Liver (tissue), 3 donors: Measurements from ENCODE around the gene HELLS.

Experiments used
- ATF3 ChIP-seq: IDR thresholded peaks from 2 replicates; pipeline ENCODE4 v1.6.1; 2016; ENCODE audit warnings: antibody characterized with exemption
- CTCF ChIP-seq: fragments of 150-350 bp; IDR thresholded peaks from 2 replicates; pipeline ENCODE4 v1.5.1; 2017; ENCODE audit warnings: improper control_type of control experiment, low read depth, low read length; ENCODE audit not compliant: missing input control
- EGR1 ChIP-seq, 2 donors: IDR thresholded peaks; 2 replicates each; pipeline ENCODE4 v1.6.1; 2016 to 2018; ENCODE audit warnings: antibody characterized with exemption in 2 of 2, low read depth in 2 of 2
- HNF4G ChIP-seq: IDR thresholded peaks from 2 replicates; pipeline ENCODE4 v1.6.1; 2016; ENCODE audit warnings: antibody characterized with exemption
- JUND ChIP-seq, 2 donors: IDR thresholded peaks; 2 replicates each; pipeline ENCODE4 v1.6.1; 2016; ENCODE audit warnings: antibody characterized with exemption in 2 of 2
- MAX ChIP-seq: IDR thresholded peaks from 2 replicates; pipeline ENCODE4 v1.6.1; 2016; ENCODE audit warnings: antibody characterized with exemption
- RAD21 ChIP-seq, 2 donors: IDR thresholded peaks; 2 replicates each; pipeline ENCODE4 v1.6.1; 2016; ENCODE audit warnings: antibody characterized with exemption in 2 of 2, mild to moderate bottlenecking in 2 of 2
- REST ChIP-seq: IDR thresholded peaks from 2 replicates; pipeline ENCODE4 v1.6.1; 2016; ENCODE audit warnings: antibody characterized with exemption, mild to moderate bottlenecking
- RXRA ChIP-seq, 2 donors: IDR thresholded peaks; 2 replicates each; pipeline ENCODE4 v1.6.1; 2017 to 2018; ENCODE audit warnings: antibody characterized with exemption in 2 of 2, mild to moderate bottlenecking in 1 of 2
- TAF1 ChIP-seq: conservative IDR thresholded peaks from 2 replicates; pipeline ENCODE4 v1.6.1; 2016; ENCODE audit warnings: antibody characterized with exemption, mild to moderate bottlenecking
- ZBTB33 ChIP-seq: IDR thresholded peaks from 2 replicates; pipeline ENCODE4 v1.6.1; 2016; ENCODE audit warnings: antibody characterized with exemption
- donor health status: healthy.
- donor health status: healthy.

- TF ChIP-seq CTCF = no peak
- TF ChIP-seq REST = no peak
- TF ChIP-seq ATF3 = no peak
- TF ChIP-seq MAX = no peak
- TF ChIP-seq TAF1 = no peak
- TF ChIP-seq RAD21 (IDR thresholded peaks at IDR 0.05) = no peak
- no peak for TF ChIP-seq JUND (IDR thresholded peaks at IDR 0.05)
- TF ChIP-seq RXRA (IDR thresholded peaks at IDR 0.05) = no peak
- TF ChIP-seq ZBTB33 = no peak
- no peak for TF ChIP-seq HNF4G
- no peak for TF ChIP-seq EGR1 (IDR thresholded peaks at IDR 0.05; ENCODE audit: low read depth in 2 of 2)
Observed at GRCh38 chr10:94639902-94640301, 94.3 kb downstream of the HELLS start.
